HL-60/S4 treated with retinoic acid at 250 ng/mL for 4 days and 3 days (cell line): ENCODE data around the gene ZGPAT.
"Not testable (repeated sequence)": the region's sequence is repeated elsewhere in the genome, so short reads cannot be mapped to it uniquely, and the experiment has no call there.

Experiments used
- in situ Hi-C: fragments of 300-500 bp; cut with MboI; formaldehyde crosslinking; loops from 2 replicates; pipeline ENCODE4 v1.7.0; 2022; ENCODE audit warnings: low sequenced_read_pairs

ZGPAT gene, protein sequence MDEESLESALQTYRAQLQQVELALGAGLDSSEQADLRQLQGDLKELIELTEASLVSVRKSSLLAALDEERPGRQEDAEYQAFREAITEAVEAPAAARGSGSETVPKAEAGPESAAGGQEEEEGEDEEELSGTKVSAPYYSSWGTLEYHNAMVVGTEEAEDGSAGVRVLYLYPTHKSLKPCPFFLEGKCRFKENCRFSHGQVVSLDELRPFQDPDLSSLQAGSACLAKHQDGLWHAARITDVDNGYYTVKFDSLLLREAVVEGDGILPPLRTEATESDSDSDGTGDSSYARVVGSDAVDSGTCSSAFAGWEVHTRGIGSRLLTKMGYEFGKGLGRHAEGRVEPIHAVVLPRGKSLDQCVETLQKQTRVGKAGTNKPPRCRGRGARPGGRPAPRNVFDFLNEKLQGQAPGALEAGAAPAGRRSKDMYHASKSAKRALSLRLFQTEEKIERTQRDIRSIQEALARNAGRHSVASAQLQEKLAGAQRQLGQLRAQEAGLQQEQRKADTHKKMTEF

DNA sequence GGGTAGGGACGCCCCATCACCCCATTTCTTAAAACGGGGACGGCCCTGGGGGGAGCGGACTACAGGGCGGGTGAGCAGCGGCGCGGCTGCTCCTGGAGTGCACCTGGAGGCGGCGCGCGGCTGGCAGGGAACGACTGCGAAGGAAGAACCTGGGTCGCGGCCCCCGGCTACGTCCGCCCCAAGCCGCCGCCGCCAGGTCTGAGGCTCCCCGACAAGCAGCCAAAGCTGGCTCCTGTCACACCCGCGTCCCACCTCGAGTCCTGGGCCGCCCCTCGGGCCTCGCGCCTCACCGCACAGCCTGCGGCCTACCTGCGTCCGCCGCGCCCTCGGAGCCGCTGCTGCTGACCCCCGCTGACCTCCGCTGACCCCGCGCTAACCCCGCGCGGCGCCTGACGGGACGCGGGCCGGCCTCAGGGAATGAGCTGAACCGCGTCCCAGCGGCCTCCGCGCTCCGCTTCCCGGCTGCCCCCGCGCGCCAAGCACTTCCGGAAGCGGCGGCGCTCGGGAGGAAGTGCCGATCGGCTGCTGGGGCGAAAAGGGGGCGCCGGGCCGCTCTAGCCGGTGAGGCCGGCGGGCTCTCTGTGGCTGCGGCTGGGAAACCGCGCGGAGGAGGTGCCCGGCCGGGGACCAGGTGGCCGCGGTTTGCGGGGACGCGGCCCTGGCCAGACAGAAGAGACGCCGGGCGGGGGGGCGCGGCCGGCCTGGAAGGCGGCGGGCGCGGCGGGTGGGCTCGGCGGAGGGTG is at the start of gene ZGPAT, which contains the start of gene ARFRP1:
ZGPAT (plus strand) TSS at position 482 of the 743 bp plus-strand sequence. CDS start 542 bp downstream, outside the sequence.
ARFRP1 (minus strand) TSS at position 419 of the 743 bp plus-strand sequence. CDS start 885 bp downstream, outside the sequence.
- in situ Hi-C loops, result no loop called here

DNA sequence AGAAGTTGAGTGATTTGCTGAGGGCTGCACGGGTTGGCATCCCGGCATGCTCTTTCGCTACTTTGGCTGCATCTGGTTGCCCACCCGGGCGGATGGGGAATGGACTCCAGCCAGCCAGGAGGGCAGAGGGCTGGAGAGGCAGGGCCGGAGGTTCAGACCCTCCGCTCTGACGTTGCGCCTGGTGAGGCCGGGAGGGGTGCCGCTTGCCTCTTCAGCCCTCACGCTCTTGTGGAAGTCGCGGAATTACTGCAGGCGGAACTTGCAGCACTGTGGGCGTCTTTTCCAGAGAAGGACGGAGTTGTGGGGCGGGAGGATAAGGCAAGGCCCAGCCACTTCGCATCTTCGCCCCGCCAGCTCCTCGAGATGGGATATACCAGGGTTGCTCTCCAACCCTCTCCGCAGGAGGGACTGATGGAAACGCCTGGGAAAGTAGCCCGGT is 49.1 kb upstream of the ZGPAT start:
- in situ Hi-C loops, result no loop called here

DNA sequence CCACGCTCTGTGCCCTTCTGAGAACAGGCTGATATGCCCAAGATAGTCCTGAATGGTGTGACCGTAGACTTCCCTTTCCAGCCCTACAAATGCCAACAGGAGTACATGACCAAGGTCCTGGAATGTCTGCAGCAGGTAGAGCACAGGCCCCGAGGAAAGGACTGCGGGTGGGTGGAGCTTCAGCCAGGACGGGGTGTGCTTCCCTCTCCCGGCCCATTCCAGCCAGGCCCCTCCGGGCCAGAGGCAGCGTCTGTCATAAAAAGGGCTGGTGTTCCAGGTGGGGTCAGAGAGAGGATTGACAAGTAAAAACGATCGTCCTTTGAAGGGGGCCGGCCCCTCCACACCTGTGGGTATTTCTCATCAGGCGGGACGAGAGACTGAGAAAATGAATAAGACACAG is 48.5 kb upstream of the ZGPAT start:
- in situ Hi-C loops, result no loop called here

DNA sequence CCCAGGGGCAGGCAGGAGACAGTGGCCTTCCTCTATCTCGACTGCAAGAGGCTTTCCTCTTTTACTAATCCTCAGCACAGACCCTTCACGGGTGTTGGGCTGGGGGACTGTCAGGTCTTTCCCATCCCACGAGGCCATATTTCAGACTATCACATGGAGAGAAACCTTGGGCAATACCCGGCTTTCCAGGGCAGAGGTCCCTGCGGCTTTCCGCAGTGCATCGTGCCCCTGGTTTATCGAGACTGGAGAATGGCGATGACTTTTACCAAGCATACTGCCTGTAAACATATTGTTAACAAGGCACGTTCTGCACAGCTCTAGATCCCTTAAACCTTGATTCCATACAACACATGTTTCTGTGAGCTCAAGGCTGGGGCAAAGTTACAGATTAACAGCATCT is 47.7 kb upstream of the ZGPAT start:
- in situ Hi-C loops, result not testable (repeated sequence)

DNA sequence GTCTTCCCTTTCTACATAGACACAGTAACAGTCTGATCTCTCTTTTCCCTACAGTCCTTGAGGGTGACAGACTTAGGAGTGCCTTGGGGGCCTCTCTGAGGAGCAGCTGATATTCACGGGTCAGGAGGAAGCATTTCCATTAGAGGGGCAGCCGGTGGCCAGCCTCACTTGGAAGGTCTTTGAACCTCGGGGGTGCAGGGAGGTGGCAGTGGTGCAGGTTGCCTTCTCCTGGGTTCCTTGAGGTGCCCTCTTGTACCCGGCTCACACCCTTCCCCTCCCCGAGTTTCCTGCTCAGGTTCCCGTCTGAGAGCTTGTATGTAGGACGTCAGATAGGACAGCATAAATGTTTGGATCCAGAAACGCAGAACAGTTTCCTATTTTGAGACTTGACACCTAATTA is 47.2 kb upstream of the ZGPAT start:
- in situ Hi-C loops, result no loop called here

DNA sequence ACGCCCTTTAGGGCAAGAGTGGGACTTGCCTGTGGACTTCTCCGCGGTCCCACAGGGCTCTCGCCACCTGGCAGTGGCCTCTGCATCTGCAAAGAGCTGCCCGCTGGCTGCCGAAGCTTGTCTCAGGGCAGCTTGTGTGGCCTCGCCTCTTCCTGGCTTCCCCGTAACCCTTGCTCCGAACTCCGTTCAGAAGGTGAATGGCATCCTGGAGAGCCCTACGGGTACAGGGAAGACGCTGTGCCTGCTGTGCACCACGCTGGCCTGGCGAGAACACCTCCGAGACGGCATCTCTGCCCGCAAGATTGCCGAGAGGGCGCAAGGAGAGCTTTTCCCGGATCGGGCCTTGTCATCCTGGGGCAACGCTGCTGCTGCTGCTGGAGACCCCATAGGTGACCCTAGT is 46.7 kb upstream of the ZGPAT start:
- in situ Hi-C loops, result no loop called here

DNA sequence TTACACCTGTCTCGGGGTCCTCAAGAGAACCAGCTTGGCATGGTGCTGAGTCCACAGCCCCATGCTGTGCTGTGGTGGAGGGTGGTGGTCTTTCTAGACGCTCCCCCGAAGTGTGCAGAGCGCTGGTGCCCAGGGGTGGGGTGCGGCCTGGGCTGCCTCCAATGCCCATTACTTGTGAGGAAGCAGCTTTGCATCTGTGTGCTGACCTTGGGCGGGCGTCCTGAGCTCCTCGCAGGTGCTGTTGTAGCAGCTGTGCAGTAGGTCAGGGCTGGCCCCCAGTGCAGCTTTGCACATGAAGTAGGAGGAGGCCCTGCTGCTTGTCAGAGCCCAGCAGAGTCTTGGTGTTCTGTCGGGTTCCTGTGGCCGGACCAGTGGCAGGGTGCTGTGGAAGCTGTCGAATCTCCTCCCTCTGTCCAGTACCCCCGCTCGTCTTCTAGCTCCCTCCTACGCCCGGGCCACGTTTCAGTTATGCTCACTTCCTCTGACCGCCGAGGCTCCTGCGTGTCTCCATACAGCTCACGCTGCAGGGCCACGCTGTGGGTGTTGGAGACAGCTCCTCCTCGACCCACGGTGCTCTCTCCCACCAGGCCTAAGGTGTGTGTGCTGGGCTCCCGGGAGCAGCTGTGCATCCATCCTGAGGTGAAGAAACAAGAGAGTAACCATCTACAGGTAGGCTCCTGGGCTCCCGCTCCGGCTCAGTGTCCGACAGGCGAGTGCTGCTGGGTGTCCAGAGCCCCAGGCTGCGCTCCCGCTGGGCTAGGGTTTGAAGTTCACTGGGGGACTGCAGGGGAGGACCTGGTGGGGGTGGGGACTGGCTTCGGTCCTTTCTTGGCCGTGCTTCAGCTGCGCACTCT is 45.7 kb upstream of the ZGPAT start:
- in situ Hi-C loops, result no loop called here

DNA sequence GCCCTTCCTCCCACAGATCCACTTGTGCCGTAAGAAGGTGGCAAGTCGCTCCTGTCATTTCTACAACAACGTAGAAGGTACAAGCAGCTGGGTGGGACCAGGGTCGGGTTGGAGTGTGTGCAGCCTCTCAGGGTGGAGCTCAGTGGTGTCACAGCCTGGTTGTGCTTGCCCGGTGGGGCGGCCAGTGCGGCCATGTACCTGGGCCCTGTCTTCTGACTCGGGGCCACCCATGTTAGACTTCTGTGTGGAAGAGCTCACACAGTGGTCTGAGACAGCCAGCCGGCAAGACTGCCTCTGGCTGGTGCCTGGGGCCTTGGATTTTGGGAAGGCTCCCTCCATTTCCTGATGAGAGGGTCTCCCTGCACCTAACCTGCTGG is 45.0 kb upstream of the ZGPAT start:
- in situ Hi-C loops, result no loop called here

DNA sequence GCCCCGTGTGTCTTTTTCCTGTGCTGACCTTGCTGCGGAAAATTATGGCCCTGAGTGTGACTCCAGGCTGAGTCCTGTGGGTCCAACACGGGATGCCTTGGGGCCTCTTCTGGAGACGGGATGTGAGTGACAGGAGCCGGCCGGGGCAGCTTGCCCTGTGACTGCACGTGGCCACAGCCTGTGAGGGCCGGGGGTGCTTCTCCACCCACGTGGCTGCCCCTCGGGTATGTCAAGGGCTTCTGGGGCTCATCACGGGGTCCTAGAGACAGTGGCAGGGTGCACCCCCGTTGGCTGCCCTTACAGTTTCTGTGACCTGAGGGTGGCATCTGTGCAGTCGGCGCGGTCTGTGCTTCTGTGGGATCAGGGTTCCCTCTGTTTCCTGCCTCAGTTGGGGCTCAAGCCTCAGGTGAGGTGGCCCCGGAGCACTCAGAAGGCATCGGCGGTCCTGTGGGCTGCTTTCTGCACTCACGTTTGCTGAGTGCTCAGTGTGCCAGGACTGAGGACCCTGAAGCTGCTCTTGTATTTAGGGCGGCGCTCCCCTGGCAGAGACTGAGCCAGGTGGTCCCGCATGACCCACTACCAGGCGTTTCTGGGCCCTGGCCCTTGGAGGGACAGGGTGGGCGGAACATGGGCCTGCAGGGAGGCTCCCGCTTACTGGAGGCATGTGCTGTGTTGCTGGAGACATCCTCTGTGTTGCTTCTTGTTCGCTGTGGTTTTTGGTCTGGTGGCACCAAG is 44.3 kb upstream of the ZGPAT start:
- in situ Hi-C loops, result no loop called here

DNA sequence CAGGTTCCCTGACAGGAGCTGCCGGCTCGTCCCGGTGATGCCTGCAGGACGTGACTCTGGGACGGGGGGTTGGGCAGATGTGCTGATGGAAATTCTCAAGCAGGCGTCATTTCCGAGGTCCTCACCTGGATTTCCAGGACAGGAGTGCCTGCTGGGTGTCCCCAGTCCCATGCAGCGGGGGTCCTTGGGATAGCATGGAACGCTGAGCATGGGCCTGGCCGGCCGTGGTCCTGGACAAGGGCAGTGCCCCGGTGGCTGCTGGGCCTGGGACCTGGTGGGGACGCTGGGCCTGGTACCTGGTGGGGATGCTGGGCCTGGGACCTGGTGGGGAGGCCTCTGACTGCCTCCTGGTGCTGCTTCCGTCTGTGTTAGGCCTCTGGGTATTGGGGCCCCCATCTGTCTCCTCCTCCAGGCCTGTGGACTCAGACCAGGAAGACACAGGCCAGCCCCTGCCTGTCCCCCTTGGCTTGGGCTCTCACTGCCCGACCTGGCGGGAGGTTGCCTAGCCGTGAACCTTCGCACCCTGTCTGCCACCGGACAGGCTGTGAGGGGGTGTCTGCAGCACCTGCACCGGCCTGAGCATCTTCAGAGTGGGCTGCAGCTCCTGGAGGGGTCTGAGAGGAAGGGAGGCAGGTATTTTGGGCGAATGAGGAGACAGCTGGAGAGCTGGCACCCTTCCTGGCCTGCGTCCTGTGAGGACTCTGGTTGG is 43.5 kb upstream of the ZGPAT start:
- in situ Hi-C loops, result no loop called here

DNA sequence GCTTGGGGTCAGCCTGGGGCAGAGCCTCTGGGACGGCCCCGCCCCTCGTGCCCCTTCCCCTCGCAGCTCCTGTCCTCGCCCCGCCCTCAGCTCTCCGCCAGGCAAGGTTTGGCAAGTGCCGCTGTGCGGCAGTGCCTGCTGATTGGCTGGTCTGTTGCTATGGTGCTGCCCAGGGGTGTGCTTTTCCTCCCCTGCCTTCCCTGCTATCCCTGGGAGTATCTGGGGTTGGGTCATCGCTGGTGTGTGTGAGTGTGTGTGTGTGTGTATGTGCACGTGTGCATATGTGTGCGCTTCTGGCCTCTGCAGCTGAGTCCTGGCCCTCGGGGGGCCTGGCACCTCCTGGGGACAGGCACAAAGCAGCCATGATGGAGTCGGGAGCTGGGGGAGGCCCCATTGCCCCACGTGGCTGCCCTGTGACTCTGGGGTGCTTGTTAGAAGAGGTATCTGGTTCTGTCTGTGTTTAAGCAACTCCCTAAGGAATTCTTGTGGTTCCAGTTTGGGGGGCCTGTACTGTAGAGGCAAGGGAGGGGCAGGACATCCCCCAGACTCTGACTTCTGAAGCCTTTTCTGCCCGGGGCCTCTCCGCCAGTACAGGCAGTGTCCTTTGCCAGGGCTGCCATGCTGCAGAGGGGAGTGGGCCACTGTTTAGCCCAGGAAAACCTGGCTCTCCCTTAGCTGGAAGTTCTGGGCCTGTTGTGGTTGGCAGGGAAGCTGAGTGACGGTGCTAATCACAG is 42.8 kb upstream of the ZGPAT start:
- in situ Hi-C loops, result no loop called here

DNA sequence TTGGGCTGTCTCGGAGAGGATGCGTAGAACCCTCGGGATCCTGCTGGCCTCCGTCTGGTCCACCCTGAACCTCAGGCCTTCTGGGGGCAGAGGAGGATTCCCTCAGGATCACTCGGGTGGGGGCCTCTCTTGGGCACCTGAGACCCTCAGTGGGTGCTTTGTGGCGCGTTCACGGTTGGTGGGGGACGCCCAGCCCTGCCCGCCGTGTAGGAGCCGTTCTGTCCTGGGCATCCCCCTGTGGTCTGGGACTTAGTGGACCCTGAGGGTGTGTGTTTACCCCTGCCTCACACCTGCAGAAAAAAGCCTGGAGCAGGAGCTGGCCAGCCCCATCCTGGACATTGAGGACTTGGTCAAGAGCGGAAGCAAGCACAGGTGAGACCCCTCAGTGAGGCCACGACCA is 42.1 kb upstream of the ZGPAT start:
- in situ Hi-C loops, result no loop called here

DNA sequence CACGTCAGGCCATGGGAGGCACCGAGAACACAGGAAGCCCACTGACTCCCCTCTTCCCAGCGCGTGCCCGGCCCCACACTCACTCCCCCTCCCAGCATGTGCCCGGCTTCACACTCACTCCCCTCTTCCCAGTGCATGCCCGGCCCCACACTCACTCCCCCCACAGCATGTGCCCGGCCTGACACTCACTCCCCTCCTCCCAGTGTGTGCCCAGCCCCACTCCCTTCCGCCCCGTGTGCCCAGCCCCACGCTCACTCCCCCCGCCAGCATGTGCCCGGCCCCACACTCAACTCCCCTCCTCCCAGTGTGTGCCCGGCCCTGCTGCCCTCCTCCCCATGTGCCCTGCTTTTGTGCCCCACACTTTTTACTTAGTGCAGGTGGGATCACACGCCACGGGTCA is 40.0 kb upstream of the ZGPAT start:
- in situ Hi-C loops, result no loop called here

DNA sequence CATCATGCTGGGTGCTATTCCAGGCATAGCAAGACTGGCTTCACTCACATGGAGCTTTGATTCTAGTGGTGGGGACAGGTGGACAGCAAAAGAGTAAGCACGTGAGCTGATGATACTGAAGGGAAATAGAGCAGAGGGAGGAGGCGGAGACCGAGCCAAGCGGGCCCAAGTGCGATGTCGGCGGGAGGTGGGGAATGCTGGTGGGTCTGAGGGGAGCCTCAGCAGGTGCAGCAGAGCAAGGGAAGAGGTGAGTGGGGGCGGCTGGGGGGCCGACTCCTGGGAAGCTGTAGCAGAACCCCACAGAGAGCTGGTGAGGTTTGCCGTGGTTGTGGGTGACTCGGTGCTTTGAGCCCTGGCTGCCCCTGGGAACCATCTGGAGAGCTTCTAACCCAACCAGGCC is 39.5 kb upstream of the ZGPAT start:
- in situ Hi-C loops, result no loop called here

DNA sequence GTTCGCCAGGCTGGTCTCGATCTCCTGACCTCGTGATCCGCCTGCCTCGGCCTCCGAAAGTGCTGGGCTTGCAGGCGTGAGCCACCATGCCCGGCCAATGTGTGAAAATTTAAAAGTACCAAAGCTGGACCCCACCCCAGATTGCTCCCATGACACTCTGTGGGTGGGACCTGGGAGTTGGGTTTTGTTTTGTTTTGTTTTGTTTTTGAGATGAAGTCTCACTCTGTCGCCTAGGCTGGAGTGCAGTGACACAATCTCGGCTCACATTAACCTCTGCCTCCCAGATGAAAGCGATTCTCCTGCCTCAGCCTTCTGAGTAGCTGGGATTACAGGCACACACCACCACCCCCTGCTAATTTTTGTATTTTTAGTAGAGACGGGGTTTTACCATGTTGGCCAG is 36.1 kb upstream of the ZGPAT start:
- in situ Hi-C loops, result not testable (repeated sequence)

DNA sequence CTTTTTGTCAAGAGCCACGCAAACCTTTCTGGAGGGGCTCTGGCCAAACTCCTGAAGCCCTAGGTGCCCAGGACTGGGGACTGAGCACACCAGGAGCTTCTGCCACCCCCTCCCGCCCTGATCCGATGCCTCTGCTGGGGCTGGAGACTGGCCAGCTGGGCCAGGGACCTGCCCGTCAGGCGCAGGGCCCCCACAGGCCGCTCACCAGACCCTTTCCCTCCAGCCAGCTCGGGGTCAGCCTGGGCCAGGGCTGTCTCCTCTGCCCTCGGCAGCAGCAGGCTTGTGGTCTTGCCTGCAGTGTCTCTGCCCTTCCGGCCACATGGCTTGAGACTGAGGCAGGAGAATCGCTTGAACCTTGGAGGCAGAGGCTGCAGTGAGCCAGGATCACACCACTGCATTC is 35.2 kb upstream of the ZGPAT start:
- in situ Hi-C loops, result no loop called here

DNA sequence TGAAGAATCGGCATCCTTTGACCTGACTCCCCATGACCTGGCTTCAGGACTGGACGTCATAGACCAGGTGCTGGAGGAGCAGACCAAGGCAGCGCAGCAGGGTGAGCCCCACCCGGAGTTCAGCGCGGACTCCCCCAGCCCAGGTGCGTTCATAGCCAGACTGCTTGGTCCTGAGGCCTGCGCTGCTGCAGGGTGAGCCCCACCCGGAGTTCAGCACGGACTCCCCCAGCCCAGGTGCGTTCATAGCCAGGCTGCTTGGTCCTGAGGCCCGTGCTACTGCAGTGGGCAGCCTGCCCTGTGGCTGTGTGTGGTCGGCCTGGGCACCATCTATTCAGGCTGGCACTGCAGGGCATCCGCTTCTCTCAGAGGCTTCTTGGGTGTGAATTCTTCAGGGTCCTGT is 33.9 kb upstream of the ZGPAT start:
- in situ Hi-C loops, result no loop called here

DNA sequence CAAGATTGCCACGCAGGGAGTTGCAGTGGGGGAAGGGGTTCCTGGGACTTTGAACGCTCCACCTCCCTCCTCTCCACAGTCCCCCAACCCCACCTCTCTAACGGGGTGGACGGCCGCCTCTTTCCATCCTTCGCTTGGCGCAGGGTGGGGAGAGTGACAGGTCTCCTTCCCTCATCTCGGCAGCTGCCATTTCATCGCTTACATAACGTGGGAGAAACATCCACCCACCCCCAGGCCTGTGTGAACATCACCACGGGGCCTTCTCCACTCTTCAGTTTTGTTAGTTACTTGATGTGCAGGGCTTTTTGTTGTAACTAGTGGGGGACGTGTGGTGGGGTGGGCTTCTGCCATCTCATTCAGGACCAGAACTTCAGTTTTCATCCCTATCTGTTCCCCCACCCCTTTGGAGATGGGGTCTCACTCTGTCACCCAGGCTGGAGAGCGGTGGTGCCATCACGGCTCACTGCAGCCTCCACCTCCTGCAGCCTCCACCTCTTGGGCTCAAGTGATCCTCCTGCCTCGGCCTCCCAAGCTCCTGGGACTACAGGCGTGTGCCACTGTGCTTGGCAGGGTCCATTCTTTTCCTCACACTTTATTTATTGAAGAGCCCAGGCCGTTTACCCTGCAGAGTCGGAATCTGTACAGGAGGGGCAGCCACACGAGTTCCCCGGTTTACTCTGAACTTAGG is 32.0 kb upstream of the ZGPAT start:
- in situ Hi-C loops, result no loop called here
